Measurements from ENCODE around the gene DACH1. TPM values are rescaled to one million over a fixed set of nuclear protein-coding genes. Genes with fewer than 3 reads are reported as not detected.
"Not testable (repeated sequence)": the region's sequence is repeated elsewhere in the genome, so short reads cannot be mapped to it uniquely, and the experiment has no call there.

Gene DACH1
- total RNA-seq = not detected
- polyA plus RNA-seq = not detected

- Mint-ChIP-seq H3K4me3 (peak within 1 kb of the TSS in 5 of 7 donors; percentile 19 to 56 (median 50)), H3K4me1 (peaks cover 5 to 24% (median 16%) of the 10 kb centered on the region in 3 donors), H3K36me3 (peaks cover 0 to 1% (median 0%) of the 10 kb centered on the region in 3 donors), H3K27ac (no peak within 1 kb of the TSS), H3K27me3 (peaks cover 26 to 52% of the 10 kb centered on the region in 2 donors), H3K9me3 (peaks cover 0 to 25% (median 4%) of the 10 kb centered on the region in 5 donors)
- no peak for DNase-seq
- no peaks in the 10 kb centered on the region for H3K4me1 ChIP-seq (ENCODE audit: insufficient read depth, low read length)
- no peaks in the 10 kb centered on the region for H3K9me3 ChIP-seq (ENCODE audit: low read length)
- no peak within 1 kb of the TSS for H3K4me3 ChIP-seq (ENCODE audit: low read length)
- ChIA-PET POLR2A (no interaction called here), CTCF (no interaction called here)
- H3K27me3 ChIP-seq (ENCODE audit: insufficient read depth, low read length, poor library complexity, severe bottlenecking) = peaks cover 8% of the 10 kb centered on the region
- no peak within 1 kb of the TSS for H3K27ac ChIP-seq (ENCODE audit: low read depth, low read length)
- H3K36me3 ChIP-seq (ENCODE audit: insufficient read depth, low read length) = no peaks in the 10 kb centered on the region
Observed at GRCh38 chr13:71867131-71867814, at the start of gene DACH1. DACH1 (minus strand) TSS chr13:71867204.

GRCh38 chr13:71913717-71914116 is 46.7 kb upstream of the DACH1 start:
- DNase-seq = no peak
- Histone ChIP-seq H3K9me3 (ENCODE audit: low read length) (no peaks in the 10 kb centered on the region), H3K36me3 (ENCODE audit: insufficient read depth, low read length) (no peaks in the 10 kb centered on the region), H3K4me1 (ENCODE audit: insufficient read depth, low read length) (no peaks in the 10 kb centered on the region), H3K4me3 (ENCODE audit: low read length) (no peak overlapping the region), H3K27ac (ENCODE audit: low read depth, low read length) (no peak overlapping the region), H3K27me3 (ENCODE audit: insufficient read depth, low read length, poor library complexity, severe bottlenecking) (no peaks in the 10 kb centered on the region)
- POLR2A ChIA-PET = no interaction called here
- no peak overlapping the region for H3K4me3 Mint-ChIP-seq
- H3K27ac Mint-ChIP-seq = no peak overlapping the region
- H3K4me1 Mint-ChIP-seq = no peaks in the 10 kb centered on the region
- CTCF ChIA-PET = no interaction called here
- H3K36me3 Mint-ChIP-seq = no peaks in the 10 kb centered on the region
- H3K9me3 Mint-ChIP-seq = peaks cover 0 to 7% (median 3%) of the 10 kb centered on the region in 5 donors
- no peaks in the 10 kb centered on the region for H3K27me3 Mint-ChIP-seq

DNA sequence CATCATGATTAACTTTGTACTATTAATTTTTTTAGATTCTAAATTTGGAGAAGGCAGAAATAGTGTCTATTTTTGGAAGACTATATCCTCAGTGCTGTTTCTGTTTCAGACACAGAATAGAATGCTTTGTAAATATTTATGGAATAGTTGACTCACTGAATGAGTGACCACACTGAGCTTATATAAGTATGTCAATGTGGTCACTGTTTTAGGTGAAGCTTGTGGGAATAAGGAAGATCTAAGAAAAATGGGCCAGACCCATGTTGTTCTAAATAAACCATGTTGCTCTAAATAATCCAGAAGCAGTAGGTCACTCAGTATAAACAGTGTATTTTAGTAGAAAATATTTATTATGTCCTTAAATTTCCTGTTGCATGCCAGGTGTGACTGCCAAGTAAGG is 45.5 kb upstream of the DACH1 start:
- no peaks in the 10 kb centered on the region for H3K4me1 Mint-ChIP-seq
- POLR2A ChIA-PET = no interaction called here
- DNase-seq = no peak
- H3K36me3 ChIP-seq (ENCODE audit: insufficient read depth, low read length) = no peaks in the 10 kb centered on the region
- no peak overlapping the region for H3K4me3 ChIP-seq (ENCODE audit: low read length)
- H3K27me3 ChIP-seq (ENCODE audit: insufficient read depth, low read length, poor library complexity, severe bottlenecking) = no peaks in the 10 kb centered on the region
- H3K9me3 ChIP-seq (ENCODE audit: low read length) = no peaks in the 10 kb centered on the region
- no peaks in the 10 kb centered on the region for H3K27me3 Mint-ChIP-seq
- H3K27ac ChIP-seq (ENCODE audit: low read depth, low read length) = no peak overlapping the region
- H3K27ac Mint-ChIP-seq = no peak overlapping the region
- no peaks in the 10 kb centered on the region for H3K36me3 Mint-ChIP-seq
- CTCF ChIA-PET = no interaction called here
- no peaks in the 10 kb centered on the region for H3K4me1 ChIP-seq (ENCODE audit: insufficient read depth, low read length)
- H3K4me3 Mint-ChIP-seq = no peak overlapping the region
- H3K9me3 Mint-ChIP-seq = peaks cover 0 to 6% (median 0%) of the 10 kb centered on the region in 5 donors

GRCh38 chr13:71906448-71906847 is 39.4 kb upstream of the DACH1 start:
- Mint-ChIP-seq H3K27ac (no peak overlapping the region), H3K4me3 (no peak overlapping the region), H3K27me3 (no peaks in the 10 kb centered on the region), H3K4me1 (no peaks in the 10 kb centered on the region), H3K9me3 (peaks cover 0 to 16% (median 3%) of the 10 kb centered on the region in 5 donors), H3K36me3 (no peaks in the 10 kb centered on the region)
- H3K9me3 ChIP-seq (ENCODE audit: low read length) = no peaks in the 10 kb centered on the region
- no peak for DNase-seq
- H3K4me3 ChIP-seq (ENCODE audit: low read length) = no peak overlapping the region
- no peaks in the 10 kb centered on the region for H3K27me3 ChIP-seq (ENCODE audit: insufficient read depth, low read length, poor library complexity, severe bottlenecking)
- ChIA-PET POLR2A (no interaction called here), CTCF (no interaction called here)
- H3K36me3 ChIP-seq (ENCODE audit: insufficient read depth, low read length) = no peaks in the 10 kb centered on the region
- no peaks in the 10 kb centered on the region for H3K4me1 ChIP-seq (ENCODE audit: insufficient read depth, low read length)
- H3K27ac ChIP-seq (ENCODE audit: low read depth, low read length) = no peak overlapping the region

DNA sequence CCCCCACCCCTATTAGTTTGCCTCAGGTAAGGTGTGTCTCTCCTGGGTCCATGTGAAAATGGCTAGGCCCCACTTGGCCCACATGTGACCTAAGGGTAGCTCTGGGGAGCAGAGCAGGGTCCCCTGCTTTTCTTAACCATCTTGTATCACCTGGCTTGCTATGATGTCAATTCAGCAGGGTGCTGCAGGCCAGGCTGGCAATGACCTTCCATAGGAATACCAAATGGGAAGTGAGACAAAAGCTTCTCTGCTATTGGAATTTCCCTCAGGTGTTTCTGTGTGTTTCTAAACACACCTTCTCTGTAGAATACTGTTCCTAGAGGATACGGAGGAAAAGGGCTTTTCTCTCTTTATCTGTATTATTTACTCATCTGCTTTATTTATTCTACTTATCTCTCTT is 35.7 kb upstream of the DACH1 start:
- H3K9me3 ChIP-seq (ENCODE audit: low read length) = no peaks in the 10 kb centered on the region
- no peak for DNase-seq
- POLR2A ChIA-PET = no interaction called here
- H3K36me3 ChIP-seq (ENCODE audit: insufficient read depth, low read length) = no peaks in the 10 kb centered on the region
- Mint-ChIP-seq H3K9me3 (peaks cover 0 to 16% (median 3%) of the 10 kb centered on the region in 5 donors), H3K27me3 (no peaks in the 10 kb centered on the region), H3K27ac (no peak overlapping the region), H3K4me1 (no peaks in the 10 kb centered on the region), H3K36me3 (no peaks in the 10 kb centered on the region), H3K4me3 (no peak overlapping the region)
- no peaks in the 10 kb centered on the region for H3K4me1 ChIP-seq (ENCODE audit: insufficient read depth, low read length)
- no peak overlapping the region for H3K4me3 ChIP-seq (ENCODE audit: low read length)
- H3K27me3 ChIP-seq (ENCODE audit: insufficient read depth, low read length, poor library complexity, severe bottlenecking) = no peaks in the 10 kb centered on the region
- H3K27ac ChIP-seq (ENCODE audit: low read depth, low read length) = no peak overlapping the region
- CTCF ChIA-PET = no interaction called here

DNA sequence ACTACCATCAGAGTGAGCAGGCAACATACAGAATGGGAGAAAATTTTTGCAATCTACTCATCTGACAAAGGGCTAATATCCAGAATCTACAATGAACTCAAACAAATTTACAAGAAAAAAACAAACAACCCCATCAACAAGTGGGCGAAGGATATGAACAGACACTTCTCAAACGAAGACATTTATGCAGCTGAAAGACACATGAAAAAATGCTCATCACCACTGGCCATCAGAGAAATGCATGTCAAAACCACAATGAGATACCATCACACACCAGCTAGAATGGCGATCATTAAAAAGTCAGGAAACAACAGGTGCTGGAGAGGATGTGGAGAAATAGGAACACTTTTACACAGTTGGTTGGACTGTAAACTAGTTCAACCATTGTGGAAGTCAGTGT is 26.5 kb upstream of the DACH1 start:
- H3K27me3 Mint-ChIP-seq; H3K4me1 Mint-ChIP-seq; CTCF ChIA-PET; H3K4me3 ChIP-seq (ENCODE audit: low read length); POLR2A ChIA-PET; H3K27me3 ChIP-seq (ENCODE audit: insufficient read depth, low read length, poor library complexity, severe bottlenecking); H3K36me3 Mint-ChIP-seq; H3K27ac Mint-ChIP-seq; H3K9me3 ChIP-seq (ENCODE audit: low read length); H3K4me3 Mint-ChIP-seq; H3K36me3 ChIP-seq (ENCODE audit: insufficient read depth, low read length); H3K4me1 ChIP-seq (ENCODE audit: insufficient read depth, low read length); DNase-seq; H3K27ac ChIP-seq (ENCODE audit: low read depth, low read length): not testable (repeated sequence)
- H3K9me3 Mint-ChIP-seq = peaks cover 0 to 17% (median 8%) of the 10 kb centered on the region in 5 donors

DNA sequence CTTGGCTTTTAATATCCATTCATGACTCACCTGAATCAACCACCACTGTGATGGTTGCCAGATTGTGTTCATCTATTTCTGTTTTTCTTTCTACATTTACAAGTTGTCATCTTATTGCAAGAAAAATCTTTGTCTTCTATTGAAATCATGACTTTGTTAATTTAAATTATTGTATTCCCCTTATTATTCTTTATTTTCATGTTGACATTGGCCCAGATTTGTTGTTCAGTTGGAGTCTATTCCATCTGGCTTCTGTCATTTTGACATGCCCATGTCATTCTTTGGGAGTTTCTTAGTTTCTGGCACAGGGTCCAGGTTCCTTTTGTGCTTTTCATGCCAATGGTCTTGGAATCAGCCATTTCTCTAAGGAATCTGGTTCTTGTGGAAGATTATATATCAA is 19.9 kb upstream of the DACH1 start:
- H3K27ac Mint-ChIP-seq = no peak overlapping the region
- ChIA-PET POLR2A (no interaction called here), CTCF (no interaction called here)
- Histone ChIP-seq H3K36me3 (ENCODE audit: insufficient read depth, low read length) (no peaks in the 10 kb centered on the region), H3K4me1 (ENCODE audit: insufficient read depth, low read length) (no peaks in the 10 kb centered on the region), H3K4me3 (ENCODE audit: low read length) (no peak overlapping the region), H3K27me3 (ENCODE audit: insufficient read depth, low read length, poor library complexity, severe bottlenecking) (no peaks in the 10 kb centered on the region), H3K27ac (ENCODE audit: low read depth, low read length) (no peak overlapping the region), H3K9me3 (ENCODE audit: low read length) (no peaks in the 10 kb centered on the region)
- peaks cover 0 to 16% (median 7%) of the 10 kb centered on the region in 5 donors for H3K9me3 Mint-ChIP-seq
- no peak for DNase-seq
- H3K27me3 Mint-ChIP-seq = no peaks in the 10 kb centered on the region
- no peaks in the 10 kb centered on the region for H3K4me1 Mint-ChIP-seq
- H3K36me3 Mint-ChIP-seq = no peaks in the 10 kb centered on the region
- no peak overlapping the region for H3K4me3 Mint-ChIP-seq

DNA sequence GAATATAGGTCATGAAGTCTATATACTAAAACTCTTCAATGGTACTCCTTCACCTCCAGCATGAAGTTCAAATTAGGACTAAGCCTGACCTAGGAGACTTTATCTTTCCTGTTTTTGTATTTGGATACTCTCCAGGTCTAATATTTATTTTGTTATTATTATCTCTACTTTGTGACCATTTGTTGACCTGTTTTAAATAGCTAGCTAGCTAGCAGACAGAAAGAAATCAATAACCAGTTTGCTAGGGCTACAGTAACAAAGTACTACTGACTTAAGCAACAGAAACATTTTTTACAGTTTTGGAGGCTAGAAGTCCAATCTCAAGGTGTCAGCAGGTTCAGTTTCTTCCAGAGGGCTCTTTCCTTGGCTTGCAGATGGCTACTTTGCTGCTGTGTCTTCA is 15.1 kb upstream of the DACH1 start:
- Histone ChIP-seq H3K36me3 (ENCODE audit: insufficient read depth, low read length) (no peaks in the 10 kb centered on the region), H3K27me3 (ENCODE audit: insufficient read depth, low read length, poor library complexity, severe bottlenecking) (no peaks in the 10 kb centered on the region), H3K4me3 (ENCODE audit: low read length) (no peak overlapping the region), H3K4me1 (ENCODE audit: insufficient read depth, low read length) (no peaks in the 10 kb centered on the region), H3K9me3 (ENCODE audit: low read length) (no peaks in the 10 kb centered on the region), H3K27ac (ENCODE audit: low read depth, low read length) (no peak overlapping the region)
- no peaks in the 10 kb centered on the region for H3K27me3 Mint-ChIP-seq
- peaks cover 0 to 18% (median 5%) of the 10 kb centered on the region in 5 donors for H3K9me3 Mint-ChIP-seq
- H3K4me3 Mint-ChIP-seq = no peak overlapping the region
- CTCF ChIA-PET = no interaction called here
- no peak for DNase-seq
- H3K36me3 Mint-ChIP-seq = no peaks in the 10 kb centered on the region
- POLR2A ChIA-PET = no interaction called here
- no peaks in the 10 kb centered on the region for H3K4me1 Mint-ChIP-seq
- no peak overlapping the region for H3K27ac Mint-ChIP-seq

Data from CD8-positive, alpha-beta memory T cell (primary cell).